ENCODE data around the gene ZNF417. TPM values are rescaled to one million over a fixed set of nuclear protein-coding genes. Genes with fewer than 3 reads are reported as not detected.

The ZNF417 gene
- total and polyA plus RNA-seq, 2 donors from 2014 or later = 3.0 to 24.5 TPM

- H3K4me1 ChIP-seq (ENCODE audit: control insufficient read depth in 2 of 3, insufficient read depth in 2 of 3, low read depth in 1 of 3, low read length in 3 of 3) = no peaks in the 10 kb centered on the region
- no peak overlapping the region for H3K9ac ChIP-seq (ENCODE audit: low read length in 3 of 3)
- intact Hi-C loops (cut with DNase I) = no loop called here
- H3K27me3 ChIP-seq (ENCODE audit: control insufficient read depth, insufficient read depth, low read length) = no peaks in the 10 kb centered on the region
- FAIRE-seq (no peak), DNase-seq (no peak)
- H3K4me3 ChIP-seq (ENCODE audit: low read length in 3 of 3) = no peak overlapping the region
- peaks cover 7 to 23% (median 13%) of the 10 kb centered on the region in 3 donors for H3K9me3 ChIP-seq (ENCODE audit: control insufficient read depth in 2 of 3, insufficient read depth in 1 of 3, low read length in 3 of 3)
- no peak for TF ChIP-seq CTCF (IDR thresholded peaks at IDR 0.05; ENCODE audit: borderline replicate concordance, extremely low read depth, insufficient read depth)
- H3K36me3 ChIP-seq (ENCODE audit: control insufficient read depth in 2 of 3, insufficient read depth in 3 of 3, low read length in 3 of 3) = peaks cover 21 to 33% (median 25%) of the 10 kb centered on the region in 3 donors
- H3K27ac ChIP-seq (ENCODE audit: low read depth in 2 of 2, low read length in 2 of 2) = no peak overlapping the region
Observed at GRCh38 chr19:57927587-57927986, 11.2 kb upstream of the ZNF417 start.

- Histone ChIP-seq H3K27ac (ENCODE audit: low read depth in 2 of 2, low read length in 2 of 2) (no peak overlapping the region), H3K9me3 (ENCODE audit: control insufficient read depth in 2 of 3, insufficient read depth in 1 of 3, low read length in 3 of 3) (no peaks in the 10 kb centered on the region), H3K4me1 (ENCODE audit: control insufficient read depth in 2 of 3, insufficient read depth in 2 of 3, low read depth in 1 of 3, low read length in 3 of 3) (peaks cover 0 to 12% (median 6%) of the 10 kb centered on the region in 3 donors), H3K9ac (ENCODE audit: low read length in 3 of 3) (no peak overlapping the region), H3K36me3 (ENCODE audit: control insufficient read depth in 2 of 3, insufficient read depth in 3 of 3, low read length in 3 of 3) (peaks cover 0 to 7% (median 3%) of the 10 kb centered on the region in 3 donors), H3K4me3 (ENCODE audit: low read length in 3 of 3) (no peak overlapping the region), H3K27me3 (ENCODE audit: control insufficient read depth, insufficient read depth, low read length) (no peaks in the 10 kb centered on the region)
- FAIRE-seq = no peak
- no peak for TF ChIP-seq CTCF (IDR thresholded peaks at IDR 0.05; ENCODE audit: borderline replicate concordance, extremely low read depth, insufficient read depth)
- no peak for DNase-seq
- intact Hi-C loops (cut with DNase I) = no loop called here
Observed at GRCh38 chr19:57914531-57914930, 1.9 kb downstream of the ZNF417 start.

GRCh38 chr19:57907394-57907793 is 9.0 kb downstream of the ZNF417 start:
- Histone ChIP-seq H3K4me3 (ENCODE audit: low read length in 3 of 3) (no peak overlapping the region), H3K27ac (ENCODE audit: low read depth in 2 of 2, low read length in 2 of 2) (no peak overlapping the region), H3K9me3 (ENCODE audit: control insufficient read depth in 2 of 3, insufficient read depth in 1 of 3, low read length in 3 of 3) (no peaks in the 10 kb centered on the region), H3K27me3 (ENCODE audit: control insufficient read depth, insufficient read depth, low read length) (no peaks in the 10 kb centered on the region), H3K36me3 (ENCODE audit: control insufficient read depth in 2 of 3, insufficient read depth in 3 of 3, low read length in 3 of 3) (peaks cover 5 to 15% (median 5%) of the 10 kb centered on the region in 3 donors), H3K9ac (ENCODE audit: low read length in 3 of 3) (no peak overlapping the region), H3K4me1 (ENCODE audit: control insufficient read depth in 2 of 3, insufficient read depth in 2 of 3, low read depth in 1 of 3, low read length in 3 of 3) (peaks cover 0 to 3% (median 0%) of the 10 kb centered on the region in 3 donors)
- intact Hi-C loops (cut with DNase I) = no loop called here
- no peak for TF ChIP-seq CTCF (IDR thresholded peaks at IDR 0.05; ENCODE audit: borderline replicate concordance, extremely low read depth, insufficient read depth)
- no peak for FAIRE-seq
- DNase-seq = no peak

- FAIRE-seq (no peak), DNase-seq (no peak)
- Histone ChIP-seq H3K9me3 (ENCODE audit: control insufficient read depth in 2 of 3, insufficient read depth in 1 of 3, low read length in 3 of 3) (no peaks in the 10 kb centered on the region), H3K4me3 (ENCODE audit: low read length in 3 of 3) (no peak overlapping the region), H3K4me1 (ENCODE audit: control insufficient read depth in 2 of 3, insufficient read depth in 2 of 3, low read depth in 1 of 3, low read length in 3 of 3) (peaks cover 0 to 3% (median 0%) of the 10 kb centered on the region in 3 donors), H3K36me3 (ENCODE audit: control insufficient read depth in 2 of 3, insufficient read depth in 3 of 3, low read length in 3 of 3) (peaks cover 2 to 8% (median 5%) of the 10 kb centered on the region in 3 donors), H3K9ac (ENCODE audit: low read length in 3 of 3) (no peak overlapping the region), H3K27me3 (ENCODE audit: control insufficient read depth, insufficient read depth, low read length) (no peaks in the 10 kb centered on the region), H3K27ac (ENCODE audit: low read depth in 2 of 2, low read length in 2 of 2) (no peak overlapping the region)
- intact Hi-C loops (cut with DNase I) = no loop called here
- no peak for TF ChIP-seq CTCF (IDR thresholded peaks at IDR 0.05; ENCODE audit: borderline replicate concordance, extremely low read depth, insufficient read depth)
Observed at GRCh38 chr19:57905258-57905657, 11.1 kb downstream of the ZNF417 start.
